GM18498 (cell line): ENCODE results near the gene STX2.

ENCODE experiments used
- ATAC-seq: cut with Tn5 transposase; IDR thresholded peaks from one replicate; pipeline ENCODE4 v1.9.1; 2021; ENCODE audit warnings: mild to moderate bottlenecking, moderate library complexity; ENCODE audit not compliant: unreplicated experiment

STX2 gene

GRCh38 chr12:130831876-130832405 lies 7.1 kb downstream of the STX2 start:
- ATAC-seq: no peak

- no peak for ATAC-seq
Observed at GRCh38 chr12:130831246-130831645, 7.8 kb downstream of the STX2 start.

GRCh38 chr12:130830246-130830551 lies 8.9 kb downstream of the STX2 start:
- ATAC-seq: no peak

- ATAC-seq: no peak
Observed at GRCh38 chr12:130829391-130830245, 9.4 kb downstream of the STX2 start.

GRCh38 chr12:130828895-130829294 lies 10.2 kb downstream of the STX2 start:
- ATAC-seq: no peak

- no peak for ATAC-seq
Observed at GRCh38 chr12:130827432-130827831, 11.6 kb downstream of the STX2 start.

- ATAC-seq: no peak
Observed at GRCh38 chr12:130826151-130826801, 12.8 kb downstream of the STX2 start.

GRCh38 chr12:130825771-130826150 lies 13.3 kb downstream of the STX2 start:
- no peak for ATAC-seq

- ATAC-seq: no peak
Observed at GRCh38 chr12:130819681-130820080, 19.4 kb downstream of the STX2 start.

GRCh38 chr12:130818635-130819576 lies 20.1 kb downstream of the STX2 start:
- ATAC-seq: peak; percentile 89

- ATAC-seq: peak; percentile 25
Observed at GRCh38 chr12:130818272-130818634, 20.8 kb downstream of the STX2 start.

GRCh38 chr12:130817804-130818203 lies 21.2 kb downstream of the STX2 start:
- ATAC-seq: no peak

GRCh38 chr12:130816097-130816496 lies 23.0 kb downstream of the STX2 start:
- no peak for ATAC-seq

- no peak for ATAC-seq
Observed at GRCh38 chr12:130815028-130815741, 23.9 kb downstream of the STX2 start.

- ATAC-seq: no peak
Observed at GRCh38 chr12:130813949-130814348, 25.1 kb downstream of the STX2 start.

- ATAC-seq: no peak
Observed at GRCh38 chr12:130813436-130813835, 25.6 kb downstream of the STX2 start.

GRCh38 chr12:130809791-130810190 lies 29.3 kb downstream of the STX2 start:
- no peak for ATAC-seq

- ATAC-seq: no peak
Observed at GRCh38 chr12:130807309-130807708, 31.7 kb downstream of the STX2 start.

GRCh38 chr12:130806574-130806973 lies 32.5 kb downstream of the STX2 start:
- ATAC-seq: no peak

- ATAC-seq: no peak
Observed at GRCh38 chr12:130805635-130806034, 33.4 kb downstream of the STX2 start.

- no peak for ATAC-seq
Observed at GRCh38 chr12:130804216-130804615, 34.8 kb downstream of the STX2 start.
